Vagina (tissue), 2 donors: ENCODE measurements around the gene PJA2. TPM values are rescaled to one million over a fixed set of nuclear protein-coding genes. Genes with fewer than 3 reads are reported as not detected.

ENCODE experiments used
- DNase-seq, 2 donors: peaks; one replicate each; pipeline ENCODE4 v3.0.0-alpha.2; 2017; ENCODE audit errors: extremely low spot score in 2 of 2
- H3K27ac ChIP-seq: fragments of 200-600 bp; sonication (generic); one replicate; pipeline ENCODE4 v1.5.1; 2019
- H3K27me3 ChIP-seq: fragments of 200-600 bp; sonication (generic); one replicate; pipeline ENCODE4 v1.5.1; 2019
- H3K36me3 ChIP-seq, 2 donors: fragments of 200-600 bp; sonication (generic); one replicate each; pipeline ENCODE4 v1.5.1; 2017 to 2019
- H3K4me1 ChIP-seq: fragments of 200-600 bp; sonication (generic); one replicate; pipeline ENCODE4 v1.5.1; 2019
- H3K4me3 ChIP-seq, 2 donors: fragments of 200-600 bp; sonication (generic); 1 replicate in 1 of 2; 2 replicates in 1 of 2; pipeline ENCODE4 v1.5.1; 2016 to 2019
- H3K9me3 ChIP-seq: fragments of 200-600 bp; sonication (generic); one replicate; pipeline ENCODE4 v1.5.1; 2019
- CTCF ChIP-seq, 3 experiments: fragments of 450-650 bp in 2 of 3; fragments of 200-600 bp in 1 of 3; sonication (generic) in 1 of 3; IDR thresholded peaks; one replicate each; pipeline ENCODE4 v1.5.1; 2017 to 2019; ENCODE audit warnings: antibody characterized with exemption in 3 of 3, mild to moderate bottlenecking in 2 of 3, moderate library complexity in 2 of 3
- POLR2A ChIP-seq, 2 donors: fragments of 450-650 bp; IDR thresholded peaks; one replicate each; pipeline ENCODE4 v1.6.1; 2017; ENCODE audit warnings: antibody characterized with exemption in 2 of 2, mild to moderate bottlenecking in 2 of 2, moderate library complexity in 2 of 2
- POLR2AphosphoS5 ChIP-seq, 2 donors: sonication (generic); formaldehyde crosslinking; IDR thresholded peaks; one replicate each; pipeline ENCODE4 v1.9.0; 2017; ENCODE audit warnings: antibody characterized with exemption in 2 of 2, mild to moderate bottlenecking in 2 of 2, low read depth in 1 of 2; ENCODE audit not compliant: insufficient read depth in 1 of 2
- intact Hi-C: fragments of 100-400 bp; cut with DNase I; formaldehyde crosslinking; loops from one replicate; pipeline ENCODE4 v1.15.1; 2023
- total RNA-seq: library from RNA; depleted of rRNA; stranded (reverse); fragments of >200 nt; gene quantifications from one replicate; pipeline ENCODE4 v1.2.3, GENCODE V29; 2016

The PJA2 gene
- total RNA-seq, 1 donor from 2014 or later = 76.1 TPM

GRCh38 chr5:109312695-109313094, 97.1 kb downstream of the PJA2 start:
- TF ChIP-seq CTCF (IDR thresholded peaks at IDR 0.05) = no peak
- no peak for TF ChIP-seq POLR2AphosphoS5 (IDR thresholded peaks at IDR 0.05; ENCODE audit: insufficient read depth in 1 of 2, low read depth in 1 of 2)
- TF ChIP-seq POLR2A (IDR thresholded peaks at IDR 0.05) = no peak
- H3K9me3 ChIP-seq = no peaks in the 10 kb centered on the region
- intact Hi-C loops = no loop called here
- no peaks in the 10 kb centered on the region for H3K36me3 ChIP-seq
- no peak overlapping the region for H3K4me3 ChIP-seq
- no peaks in the 10 kb centered on the region for H3K27me3 ChIP-seq
- H3K4me1 ChIP-seq = no peaks in the 10 kb centered on the region
- DNase-seq = no peak
- no peak overlapping the region for H3K27ac ChIP-seq

GRCh38 chr5:109310315-109310714, 99.5 kb downstream of the PJA2 start:
- no peaks in the 10 kb centered on the region for H3K4me1 ChIP-seq

GRCh38 chr5:109309326-109310063, 100.3 kb downstream of the PJA2 start:
- intact Hi-C loops = no loop called here
- H3K9me3 ChIP-seq = no peaks in the 10 kb centered on the region
- no peak overlapping the region for H3K27ac ChIP-seq
- no peak for TF ChIP-seq CTCF (IDR thresholded peaks at IDR 0.05)
- TF ChIP-seq POLR2A (IDR thresholded peaks at IDR 0.05) = no peak
- TF ChIP-seq POLR2AphosphoS5 (IDR thresholded peaks at IDR 0.05; ENCODE audit: insufficient read depth in 1 of 2, low read depth in 1 of 2) = no peak
- no peak overlapping the region for H3K4me3 ChIP-seq
- H3K36me3 ChIP-seq = no peaks in the 10 kb centered on the region
- no peaks in the 10 kb centered on the region for H3K27me3 ChIP-seq
- H3K4me1 ChIP-seq = no peaks in the 10 kb centered on the region
- DNase-seq = peak in 1 of 2 donors; percentile 49

More at GRCh38 chr5:109310315-109310714, 99.5 kb downstream of the PJA2 start:
- Histone ChIP-seq H3K27ac (no peak overlapping the region), H3K9me3 (no peaks in the 10 kb centered on the region), H3K27me3 (no peaks in the 10 kb centered on the region), H3K36me3 (no peaks in the 10 kb centered on the region), H3K4me3 (no peak overlapping the region)
- no peak for DNase-seq
- intact Hi-C loops = no loop called here
- no peak for TF ChIP-seq POLR2AphosphoS5 (IDR thresholded peaks at IDR 0.05; ENCODE audit: insufficient read depth in 1 of 2, low read depth in 1 of 2)
- no peak for TF ChIP-seq CTCF (IDR thresholded peaks at IDR 0.05)
- no peak for TF ChIP-seq POLR2A (IDR thresholded peaks at IDR 0.05)

- intact Hi-C loops = no loop called here
- H3K9me3 ChIP-seq = no peaks in the 10 kb centered on the region
- H3K4me3 ChIP-seq = no peak overlapping the region
- no peaks in the 10 kb centered on the region for H3K27me3 ChIP-seq
- H3K4me1 ChIP-seq = no peaks in the 10 kb centered on the region
- no peak for DNase-seq
- no peaks in the 10 kb centered on the region for H3K36me3 ChIP-seq
- no peak overlapping the region for H3K27ac ChIP-seq
- no peak for TF ChIP-seq CTCF (IDR thresholded peaks at IDR 0.05)
- no peak for TF ChIP-seq POLR2AphosphoS5 (IDR thresholded peaks at IDR 0.05; ENCODE audit: insufficient read depth in 1 of 2, low read depth in 1 of 2)
- no peak for TF ChIP-seq POLR2A (IDR thresholded peaks at IDR 0.05)
Measured at GRCh38 chr5:109307951-109308350, 101.8 kb downstream of the PJA2 start.

GRCh38 chr5:109307456-109307855, 102.3 kb downstream of the PJA2 start:
- no peak for TF ChIP-seq POLR2A (IDR thresholded peaks at IDR 0.05)
- no peak for TF ChIP-seq CTCF (IDR thresholded peaks at IDR 0.05)
- no peak for TF ChIP-seq POLR2AphosphoS5 (IDR thresholded peaks at IDR 0.05; ENCODE audit: insufficient read depth in 1 of 2, low read depth in 1 of 2)
- intact Hi-C loops = no loop called here
- H3K4me1 ChIP-seq = no peaks in the 10 kb centered on the region
- no peaks in the 10 kb centered on the region for H3K9me3 ChIP-seq
- no peak overlapping the region for H3K4me3 ChIP-seq
- no peaks in the 10 kb centered on the region for H3K27me3 ChIP-seq
- no peak overlapping the region for H3K27ac ChIP-seq
- no peaks in the 10 kb centered on the region for H3K36me3 ChIP-seq
- DNase-seq = no peak
